Renal cortex interstitium (tissue), 11 donors: ENCODE results near the gene MZT2B. TPM values are rescaled to one million over a fixed set of nuclear protein-coding genes. Genes with fewer than 3 reads are reported as not detected.
"Not testable (repeated sequence)": the region's sequence is repeated elsewhere in the genome, so short reads cannot be mapped to it uniquely, and the experiment has no call there.

Source experiments
- DNase-seq, 11 donors: peaks; one replicate each; pipeline ENCODE4 v3.0.0-alpha.2; 2013; ENCODE audit warnings: low read depth in 9 of 11, low spot score in 4 of 11; ENCODE audit errors: extremely low read depth in 1 of 11
- polyA plus RNA-seq, 3 donors: library from polyadenylated mRNA; unstranded; fragments of 120-200 nt; gene quantifications; one replicate each; pipeline ENCODE4 v1.2.1, GENCODE V29; 2013; ENCODE audit not compliant: insufficient read length in 3 of 3

MZT2B gene
- polyA plus RNA-seq, 3 donors, result 64.8 to 166 (median 158) TPM

DNA sequence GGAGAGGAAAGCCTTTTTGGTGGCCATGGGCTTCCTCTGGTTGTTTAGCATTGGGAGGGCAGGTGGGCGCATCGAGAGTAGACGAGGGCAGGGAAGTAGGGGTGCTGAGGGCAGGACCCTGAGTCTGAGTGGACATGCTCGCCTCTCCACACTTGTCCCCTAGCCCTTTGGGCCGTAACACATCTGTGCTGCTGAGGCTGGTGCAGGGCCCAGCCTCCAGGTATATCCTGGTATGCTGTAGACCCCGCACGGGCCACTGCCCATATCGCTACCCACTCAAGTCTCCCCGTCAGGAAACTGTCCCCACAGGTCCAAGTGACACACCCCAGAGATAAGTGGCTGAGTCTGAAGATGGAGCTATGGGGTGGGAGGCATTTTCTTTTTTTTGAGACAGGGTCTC, 23.4 kb upstream of the MZT2B start:
- no peak for DNase-seq

DNA sequence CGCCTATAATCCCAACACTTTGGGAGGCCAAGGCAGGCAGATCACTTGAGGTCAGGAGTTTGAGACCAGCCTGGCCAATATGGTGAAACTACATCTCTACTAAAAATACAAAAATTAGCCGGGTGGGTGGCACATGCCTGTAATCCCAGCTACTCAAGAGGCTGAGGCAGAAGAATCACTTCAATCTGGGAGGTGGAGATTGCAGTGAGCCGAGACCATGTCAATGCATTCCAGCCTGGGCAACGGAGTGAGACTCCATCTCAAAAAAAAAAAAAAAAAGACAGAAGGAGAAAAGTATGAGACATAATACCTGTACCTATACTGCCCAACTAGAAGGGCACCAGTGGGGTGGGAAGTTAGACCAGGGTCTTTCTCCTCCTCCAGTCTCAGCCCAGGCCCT, 22.7 kb upstream of the MZT2B start:
- not testable (repeated sequence) for DNase-seq

DNA sequence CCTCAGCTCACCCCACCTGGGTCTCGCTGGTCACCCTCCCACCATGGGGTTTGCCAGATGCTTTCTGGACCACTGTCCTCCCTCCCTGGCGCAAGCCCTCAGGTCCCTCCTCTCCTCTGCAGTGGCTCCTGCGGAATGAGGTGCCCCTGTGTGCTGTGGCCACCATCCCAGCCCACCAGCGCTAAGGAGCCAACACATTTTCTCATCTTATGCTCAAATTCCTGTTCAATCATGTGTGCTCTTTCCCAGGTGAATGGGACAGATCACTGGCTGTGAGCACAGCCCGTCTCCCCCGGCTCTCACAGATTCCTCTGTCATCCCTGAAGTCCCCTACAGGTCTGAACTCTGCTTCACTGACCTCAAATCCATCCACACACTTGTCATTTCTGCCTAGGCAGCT, 21.9 kb upstream of the MZT2B start:
- no peak for DNase-seq

DNA sequence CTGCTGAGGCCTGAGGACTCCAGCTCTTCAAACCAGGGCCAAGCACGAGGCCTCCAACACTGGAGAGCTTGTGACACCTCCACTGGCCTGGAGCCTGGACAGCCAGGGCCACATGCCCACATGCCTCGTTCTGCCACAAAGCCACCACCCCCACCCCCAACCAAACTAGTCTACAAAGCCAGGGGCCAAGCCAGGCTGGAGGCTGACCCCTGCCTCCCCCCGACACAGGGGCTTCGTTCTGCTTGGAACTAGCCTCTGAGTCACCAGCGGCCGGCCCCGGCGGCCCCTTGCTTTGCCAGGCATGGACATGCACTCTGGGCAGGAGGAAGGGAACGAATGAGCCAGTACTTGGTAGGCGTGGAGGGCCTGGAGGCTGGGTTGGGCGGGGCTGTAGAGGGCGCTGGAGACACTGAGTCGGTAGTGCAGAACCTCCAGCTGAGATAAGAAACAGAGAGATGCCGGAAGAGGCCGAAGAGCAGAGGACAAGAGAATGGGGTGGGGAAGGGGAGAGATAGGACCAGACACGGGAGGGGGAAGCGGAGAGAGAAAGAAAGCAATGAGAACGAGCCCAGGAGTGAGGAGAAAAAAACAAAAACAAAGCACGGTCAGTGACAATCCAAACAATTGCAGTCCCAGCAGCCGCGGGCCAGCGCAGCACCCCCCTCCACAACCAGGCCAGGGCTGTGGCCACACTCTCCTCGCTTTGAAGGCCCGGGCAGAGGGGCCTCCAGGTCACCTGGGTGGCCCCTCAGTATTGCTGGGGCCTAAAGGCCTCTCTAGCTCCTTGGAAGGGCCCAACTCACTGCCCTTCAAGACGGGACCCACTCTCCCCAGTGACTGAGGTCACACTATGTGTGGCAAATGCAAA, 21.0 kb upstream of the MZT2B start:
- DNase-seq, result not testable (repeated sequence)

DNA sequence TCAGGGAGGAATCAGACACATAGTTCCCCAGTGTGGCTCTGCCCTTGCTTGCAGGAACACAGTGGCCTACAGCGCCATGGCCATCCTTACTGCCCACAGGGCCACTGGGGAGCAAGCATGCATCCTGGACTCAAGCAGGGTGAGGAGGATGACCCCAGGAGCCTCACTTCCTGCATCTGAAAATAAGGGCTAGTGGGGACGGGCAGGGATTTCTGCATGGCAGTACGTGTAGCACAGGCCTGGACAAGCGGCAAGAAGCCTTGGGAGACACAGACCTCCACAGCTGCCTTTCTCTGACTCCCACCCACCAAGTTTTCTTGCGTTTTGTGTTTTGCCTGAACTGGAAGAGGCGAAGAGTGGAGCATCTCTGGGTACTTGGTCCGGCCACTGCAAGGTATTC, 19.6 kb upstream of the MZT2B start:
- not testable (repeated sequence) for DNase-seq

DNA sequence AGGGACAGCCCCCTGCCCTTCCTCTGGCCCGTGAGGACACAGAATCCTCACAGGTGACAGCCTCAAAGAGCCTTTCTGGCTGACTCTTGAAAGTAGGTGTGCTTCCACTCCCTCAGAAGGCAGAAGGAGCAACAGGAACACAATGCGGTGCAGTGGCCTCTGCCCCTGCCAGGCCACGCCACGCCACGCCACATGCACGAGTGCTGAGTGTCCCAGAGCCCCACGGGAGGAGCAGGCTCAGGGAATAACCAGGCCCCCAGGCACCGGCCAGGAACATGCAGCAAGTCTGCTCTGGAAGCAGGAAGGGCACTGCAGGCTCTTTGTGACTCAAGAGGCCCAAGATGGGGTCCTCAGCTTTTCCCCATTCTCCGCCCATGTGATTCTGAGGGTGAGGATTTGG, 19.1 kb upstream of the MZT2B start:
- DNase-seq, result no peak

DNA sequence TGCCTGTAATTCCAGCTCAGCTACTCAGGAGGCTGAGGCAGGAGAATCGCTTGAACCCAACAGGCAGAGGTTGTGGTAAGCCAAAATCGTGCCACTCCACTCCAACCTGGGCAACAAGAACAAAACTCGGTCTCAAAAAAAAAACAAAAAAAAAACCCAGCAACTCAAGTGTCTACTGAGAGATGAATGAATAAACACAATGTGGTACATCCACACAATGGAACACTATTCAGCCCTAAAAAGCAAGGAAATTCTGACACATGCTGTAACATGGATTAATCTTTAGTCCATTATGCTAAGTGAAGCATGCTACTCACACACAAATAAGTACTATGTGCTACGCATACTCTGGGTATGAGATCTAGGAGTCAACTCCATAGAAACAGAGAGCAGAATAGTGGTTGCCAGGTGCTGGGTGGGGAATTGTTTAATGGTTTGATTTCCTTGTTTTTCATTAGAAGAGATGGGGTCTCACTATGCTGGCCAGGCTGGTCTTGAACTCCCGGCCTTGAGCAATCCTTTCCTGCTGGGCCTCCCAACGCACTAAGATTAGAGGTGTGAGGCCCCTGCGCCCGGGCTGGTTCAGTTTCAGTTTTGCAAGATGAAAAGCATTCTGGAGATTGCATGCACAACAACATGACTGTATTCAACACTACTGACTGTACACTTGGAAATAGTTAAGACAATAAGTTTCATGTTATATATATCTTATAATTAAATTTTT, 16.6 kb upstream of the MZT2B start:
- DNase-seq, result no peak

DNA sequence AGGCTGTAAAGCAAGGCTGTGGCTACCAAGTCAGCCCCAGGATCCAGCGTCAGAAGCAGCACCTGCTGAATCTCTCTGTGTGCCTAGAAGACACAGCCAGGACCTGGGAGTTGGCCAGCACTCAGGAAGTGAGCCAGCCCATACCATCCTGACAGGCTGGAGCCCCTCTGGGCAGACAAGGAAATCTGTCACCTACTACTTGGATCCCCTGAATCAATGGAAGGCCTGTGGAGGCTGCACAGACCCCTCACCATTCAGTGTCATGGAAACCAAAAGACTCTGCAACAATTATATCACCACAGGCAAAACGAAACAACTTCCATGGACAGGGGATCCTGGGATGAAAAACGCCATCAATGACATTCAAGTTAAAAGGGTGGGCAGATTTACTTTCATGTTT, 15.5 kb upstream of the MZT2B start:
- not testable (repeated sequence) for DNase-seq

DNA sequence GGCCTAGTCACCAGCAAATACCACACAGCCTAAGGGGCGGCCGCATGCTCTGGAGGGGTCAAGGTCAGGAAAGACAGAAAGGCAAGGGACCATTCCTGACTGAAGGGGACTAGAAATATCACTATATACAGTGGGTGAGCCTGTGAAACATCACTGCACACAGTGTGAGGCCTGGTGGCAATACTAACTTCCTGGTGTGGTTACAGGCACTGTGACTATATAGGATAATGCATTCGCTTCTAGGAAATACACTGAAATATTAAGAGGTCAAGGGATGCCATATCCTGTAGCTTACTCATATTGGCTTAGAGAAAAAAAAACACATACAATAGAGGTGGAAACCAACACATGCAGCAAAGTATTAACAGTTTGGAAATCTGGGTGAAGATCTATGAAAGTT, 12.9 kb upstream of the MZT2B start:
- DNase-seq, result not testable (repeated sequence)

DNA sequence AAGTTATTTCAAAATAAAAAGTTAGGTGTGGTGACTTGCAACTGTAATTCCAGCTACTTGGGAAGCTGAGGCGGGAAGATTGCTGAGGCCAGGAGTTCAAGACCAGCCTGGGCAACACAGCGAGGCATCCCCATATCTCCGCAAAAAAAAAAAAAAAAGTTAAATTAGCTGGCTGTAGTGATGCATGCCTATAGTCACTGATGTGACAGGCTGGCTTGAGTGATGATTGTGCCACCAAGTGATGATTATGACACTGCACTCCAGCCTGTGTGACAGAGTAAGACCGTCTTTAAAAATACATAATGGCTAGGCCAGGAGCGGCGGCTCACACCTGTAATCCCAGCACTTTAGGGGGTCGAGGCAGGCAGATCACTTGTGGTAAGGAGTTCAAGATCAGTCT, 12.2 kb upstream of the MZT2B start:
- no peak for DNase-seq

DNA sequence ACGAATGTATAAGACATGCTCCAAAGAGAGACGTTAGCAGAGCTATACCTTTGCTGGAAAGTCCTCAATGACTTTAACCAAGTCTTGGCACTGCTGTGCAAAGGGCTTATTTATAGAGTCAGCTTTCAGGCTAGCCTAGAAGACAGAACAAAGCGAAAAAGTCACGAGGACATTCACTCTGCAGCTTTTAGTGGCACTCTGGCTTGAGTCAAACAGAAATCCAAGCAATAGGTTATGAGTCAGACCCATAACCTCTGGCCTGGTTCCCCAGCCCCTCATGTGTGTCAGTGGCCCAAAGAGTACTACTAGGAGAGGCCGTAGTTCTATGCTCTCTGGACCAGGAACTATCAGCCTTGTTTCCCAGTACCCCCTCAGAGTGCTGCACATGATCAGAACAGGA, 7.2 kb upstream of the MZT2B start:
- not testable (repeated sequence) for DNase-seq

DNA sequence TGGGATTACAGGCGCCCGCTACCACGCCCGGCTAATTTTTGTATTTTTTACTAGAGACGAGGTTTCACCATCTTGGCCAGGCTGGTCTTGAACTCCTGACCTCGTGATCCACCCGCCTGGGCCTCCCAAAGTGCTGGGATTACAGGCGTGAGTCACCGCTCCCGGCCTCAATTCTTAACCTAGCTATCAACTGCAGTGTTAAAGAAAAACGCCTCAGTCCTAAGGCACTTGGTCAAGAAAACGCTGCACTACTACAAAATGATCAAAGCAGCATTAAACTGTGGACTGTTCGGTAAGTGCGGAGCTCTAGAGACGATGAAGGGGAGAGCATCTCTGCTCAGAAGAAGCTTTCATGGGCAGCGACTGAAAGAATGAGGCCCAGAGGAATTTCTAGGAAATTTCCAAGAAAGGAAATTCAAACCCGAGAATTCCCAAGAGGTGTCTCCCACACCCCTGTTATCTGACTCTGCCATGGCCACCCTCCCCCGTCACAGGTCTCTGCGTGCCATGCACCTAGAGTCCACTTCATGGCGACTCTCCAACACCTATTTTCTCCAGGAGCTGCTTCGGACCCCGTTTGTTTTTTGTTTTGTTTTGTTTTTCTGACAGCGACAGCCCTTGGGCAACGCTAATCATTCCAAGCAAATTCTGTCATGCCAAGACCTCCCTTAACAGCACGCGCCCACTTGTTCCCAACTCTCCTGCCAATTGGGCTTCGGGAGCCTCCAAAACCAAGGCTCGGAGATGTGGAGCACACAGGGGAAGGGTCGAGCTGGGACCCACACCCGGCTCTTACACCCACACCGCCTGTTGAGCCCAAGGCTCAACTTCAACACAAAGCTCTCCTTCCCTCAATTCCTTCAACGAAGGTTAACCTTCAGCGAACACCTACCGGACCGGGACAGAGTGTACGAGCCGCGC, 1.4 kb upstream of the MZT2B start:
- not testable (repeated sequence) for DNase-seq

DNA sequence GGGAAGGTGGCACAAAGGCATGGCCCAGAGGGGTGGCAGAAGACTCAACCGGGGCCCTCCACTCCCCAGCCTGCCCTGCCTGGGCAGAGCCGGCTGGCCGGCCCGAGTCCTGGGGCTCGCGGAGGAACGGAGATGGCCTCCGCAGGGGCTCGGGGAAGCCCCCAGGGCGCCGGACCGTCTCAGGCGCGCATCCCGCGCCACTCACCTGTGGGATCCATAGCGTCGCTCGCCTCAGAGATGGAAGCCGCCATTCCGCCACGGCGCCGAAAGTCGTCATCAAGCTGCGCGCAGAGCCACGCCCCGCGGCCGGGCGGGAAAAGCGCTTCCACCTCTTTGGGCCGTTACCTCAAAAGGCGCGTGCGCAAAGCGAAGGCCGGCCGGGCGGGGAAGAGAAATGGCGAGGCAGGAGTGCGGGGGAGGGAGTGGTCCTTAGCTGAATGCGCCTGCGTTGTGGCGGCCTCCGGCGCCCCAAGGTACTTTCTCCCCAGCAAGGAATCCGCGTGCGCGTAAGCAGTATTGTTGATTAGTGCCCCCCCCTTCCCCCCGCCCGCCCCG, 660 bp upstream of the MZT2B start, which contains the start of gene SMPD4:
Gene SMPD4 (minus strand): TSS at position 278 of the 555 bp plus-strand sequence. CDS start 5,010 bp downstream, outside the sequence.
- DNase-seq, result peak; percentile 86 to 97 (median 94)

DNA sequence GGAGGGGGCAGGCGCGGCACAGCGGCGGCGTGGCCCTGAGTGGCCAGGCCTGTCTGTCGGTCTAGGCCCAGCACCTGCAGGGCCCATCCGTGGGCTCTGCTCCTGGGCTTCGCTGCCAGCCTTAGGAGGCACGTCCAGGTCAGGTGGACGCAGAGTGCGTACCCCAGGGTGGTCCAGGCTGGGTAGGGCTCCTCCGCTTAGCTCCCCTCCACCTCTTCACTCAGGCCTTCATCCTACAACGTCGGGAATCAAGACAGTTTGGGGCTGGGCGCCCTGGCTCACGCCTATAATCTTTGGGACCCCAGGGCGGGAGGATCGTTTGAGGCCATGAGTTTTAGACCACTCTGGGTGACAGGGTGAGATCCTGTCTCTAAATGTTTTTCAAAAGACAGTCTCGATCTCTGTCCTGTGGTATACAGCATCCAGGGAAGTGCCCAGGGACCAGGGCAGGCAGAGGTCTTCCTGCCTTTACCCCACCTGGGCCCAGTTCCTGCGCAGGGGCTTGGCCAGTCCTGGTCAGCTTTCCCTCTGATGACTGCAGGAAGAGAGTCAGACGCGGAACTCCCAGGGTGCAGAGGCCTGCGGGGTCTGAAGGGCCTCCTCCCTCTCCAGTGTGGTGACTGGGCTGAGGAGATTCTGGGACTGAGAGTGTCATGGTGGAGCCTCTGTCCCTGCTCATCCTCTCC, 907 bp downstream of the MZT2B start:
- not testable (repeated sequence) for DNase-seq

DNA sequence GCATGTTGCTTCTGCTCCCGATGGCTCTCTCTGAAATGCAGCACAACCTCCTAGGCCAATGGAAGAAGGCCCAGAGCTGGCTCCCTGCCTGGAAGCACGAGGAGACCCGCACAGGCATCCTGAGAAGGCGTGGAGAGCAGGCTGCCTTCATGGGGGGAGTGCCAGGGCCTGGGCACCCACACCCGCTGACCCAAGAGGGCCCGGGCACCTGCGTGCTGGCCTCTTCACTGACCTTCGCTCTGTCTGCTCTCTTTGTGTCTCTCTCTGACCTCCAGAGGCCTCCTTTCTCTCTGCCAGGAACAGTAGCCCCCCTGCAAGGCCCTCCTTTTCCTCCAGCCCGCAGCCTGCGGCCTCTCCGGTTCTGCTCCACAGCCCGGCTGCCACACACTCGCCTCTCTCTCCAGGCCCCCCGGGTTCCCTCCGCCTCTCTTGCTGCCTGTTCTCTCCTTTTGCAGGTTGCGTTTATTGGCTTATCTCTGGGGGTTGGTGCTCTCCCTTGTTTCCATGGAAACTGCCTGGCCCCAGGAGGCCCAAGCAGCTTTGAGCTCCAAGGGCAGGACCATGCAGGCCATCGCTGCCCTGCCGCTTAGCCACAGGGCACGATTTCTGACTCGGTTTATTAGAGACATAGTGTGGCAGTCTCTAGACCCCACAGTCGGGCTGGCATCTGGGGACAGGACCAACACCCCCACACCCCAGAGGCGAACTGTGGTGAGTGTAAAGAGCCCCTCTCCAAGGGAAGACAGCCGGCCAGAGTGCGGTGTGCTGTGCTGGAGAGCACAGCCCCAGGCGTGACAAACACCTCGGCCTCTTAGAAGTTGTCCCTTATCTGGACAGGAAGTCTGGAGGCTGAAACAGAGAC, 1.7 kb downstream of the MZT2B start:
- no peak for DNase-seq

DNA sequence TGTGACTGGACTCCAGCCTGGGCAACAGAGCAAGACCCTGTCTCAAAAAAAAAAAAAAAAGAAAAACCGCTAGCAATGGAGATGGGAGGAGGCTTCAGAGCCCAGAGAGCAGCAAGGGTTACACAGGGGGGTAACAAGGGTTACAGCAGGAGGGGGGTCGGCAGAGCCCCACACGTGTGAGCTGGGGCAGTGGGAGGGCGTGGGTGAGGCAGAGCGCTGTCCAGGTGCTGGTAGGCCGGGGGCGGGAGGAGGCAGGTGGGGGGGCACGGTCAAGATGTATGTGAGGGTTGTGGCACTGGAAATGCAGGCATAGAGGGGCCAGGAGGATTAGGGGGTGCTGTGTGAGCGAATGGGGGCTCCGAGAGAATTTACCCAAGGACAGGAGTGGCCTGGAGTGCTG, 3.4 kb downstream of the MZT2B start:
- DNase-seq, result no peak

DNA sequence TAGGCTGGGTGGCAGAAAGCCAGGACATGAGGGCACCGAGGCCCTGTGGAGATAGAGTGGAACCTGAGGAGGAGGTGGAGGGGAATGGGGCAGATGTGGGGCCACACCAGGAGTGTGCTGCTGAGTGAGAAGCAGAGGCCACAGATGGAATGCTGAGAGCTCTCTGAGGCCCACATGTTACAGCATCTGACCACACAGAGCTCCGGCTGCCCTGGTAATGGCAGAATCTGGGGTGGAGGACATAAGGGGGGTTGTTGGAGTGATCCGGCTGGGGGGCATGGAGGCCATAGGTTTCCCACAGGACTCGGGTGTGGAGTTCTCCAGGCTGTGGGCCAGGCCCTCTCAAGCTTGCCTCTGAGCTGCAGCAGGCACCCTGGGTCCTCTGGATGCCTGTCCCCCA, 3.8 kb downstream of the MZT2B start:
- no peak for DNase-seq

DNA sequence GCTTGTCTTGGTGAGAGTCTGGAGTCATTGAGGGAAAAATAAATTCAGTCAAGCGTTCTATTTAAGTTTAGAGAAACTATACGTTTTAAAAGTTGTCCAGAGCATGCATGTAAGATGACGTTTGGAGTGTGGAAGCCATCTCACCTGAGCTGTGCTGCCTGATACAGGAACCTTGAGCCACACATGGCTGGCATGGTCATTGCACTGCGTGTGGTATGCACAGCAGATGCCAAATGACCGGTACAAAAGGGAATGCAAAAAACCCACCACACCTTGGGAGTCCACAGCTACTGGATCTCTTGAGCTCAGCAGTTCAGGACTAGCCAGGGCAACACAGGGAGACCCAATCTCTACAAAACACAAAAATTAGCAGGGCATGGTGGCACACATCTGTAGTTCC, 4.3 kb downstream of the MZT2B start:
- DNase-seq, result no peak
